ENCODE data around the gene PKDCC. TPM values are rescaled to one million over a fixed set of nuclear protein-coding genes. Genes with fewer than 3 reads are reported as not detected.

The PKDCC gene
- total RNA-seq, 1 experiment from 2014 or later, result 14.8 TPM

GRCh38 chr2:42001711-42002201 lies 46.1 kb upstream of the PKDCC start:
- intact Hi-C loops (cut with micrococcal nuclease; ENCODE audit: unreplicated experiment) (no loop called here), in situ Hi-C loops (cut with HindIII; ENCODE audit: low pct_unique_long_range_greater_than_20kb, low sequenced_read_pairs) (no loop called here)
- Histone ChIP-seq H3K9me3 (ENCODE audit: control insufficient read depth, insufficient read depth, low read depth, low read length) (no peaks in the 10 kb centered on the region), H3K4me1 (ENCODE audit: control insufficient read depth, insufficient read depth, low read length) (no peaks in the 10 kb centered on the region), H3K27me3 (ENCODE audit: control insufficient read depth, insufficient read depth, low read length) (no peaks in the 10 kb centered on the region), H3K36me3 (ENCODE audit: control insufficient read depth, insufficient read depth, low read length) (no peaks in the 10 kb centered on the region), H3K27ac (ENCODE audit: low read length) (no peak overlapping the region), H3K4me3 (ENCODE audit: low read depth in 2 of 2, low read length in 2 of 2) (no peak overlapping the region)
- no peak for ATAC-seq
- ChIA-PET CTCF (no interaction called here), POLR2A (no interaction called here)
- DNase-seq (ENCODE audit: low read depth, low spot score), result no peak
- TF ChIP-seq, protein P1, sequence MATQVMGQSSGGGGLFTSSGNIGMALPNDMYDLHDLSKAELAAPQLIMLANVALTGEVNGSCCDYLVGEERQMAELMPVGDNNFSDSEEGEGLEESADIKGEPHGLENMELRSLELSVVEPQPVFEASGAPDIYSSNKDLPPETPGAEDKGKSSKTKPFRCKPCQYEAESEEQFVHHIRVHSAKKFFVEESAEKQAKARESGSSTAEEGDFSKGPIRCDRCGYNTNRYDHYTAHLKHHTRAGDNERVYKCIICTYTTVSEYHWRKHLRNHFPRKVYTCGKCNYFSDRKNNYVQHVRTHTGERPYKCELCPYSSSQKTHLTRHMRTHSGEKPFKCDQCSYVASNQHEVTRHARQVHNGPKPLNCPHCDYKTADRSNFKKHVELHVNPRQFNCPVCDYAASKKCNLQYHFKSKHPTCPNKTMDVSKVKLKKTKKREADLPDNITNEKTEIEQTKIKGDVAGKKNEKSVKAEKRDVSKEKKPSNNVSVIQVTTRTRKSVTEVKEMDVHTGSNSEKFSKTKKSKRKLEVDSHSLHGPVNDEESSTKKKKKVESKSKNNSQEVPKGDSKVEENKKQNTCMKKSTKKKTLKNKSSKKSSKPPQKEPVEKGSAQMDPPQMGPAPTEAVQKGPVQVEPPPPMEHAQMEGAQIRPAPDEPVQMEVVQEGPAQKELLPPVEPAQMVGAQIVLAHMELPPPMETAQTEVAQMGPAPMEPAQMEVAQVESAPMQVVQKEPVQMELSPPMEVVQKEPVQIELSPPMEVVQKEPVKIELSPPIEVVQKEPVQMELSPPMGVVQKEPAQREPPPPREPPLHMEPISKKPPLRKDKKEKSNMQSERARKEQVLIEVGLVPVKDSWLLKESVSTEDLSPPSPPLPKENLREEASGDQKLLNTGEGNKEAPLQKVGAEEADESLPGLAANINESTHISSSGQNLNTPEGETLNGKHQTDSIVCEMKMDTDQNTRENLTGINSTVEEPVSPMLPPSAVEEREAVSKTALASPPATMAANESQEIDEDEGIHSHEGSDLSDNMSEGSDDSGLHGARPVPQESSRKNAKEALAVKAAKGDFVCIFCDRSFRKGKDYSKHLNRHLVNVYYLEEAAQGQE (IDR thresholded peaks at IDR 0.05; ENCODE audit: insufficient read depth in 1 of 2, low read depth in 2 of 2, low read length in 1 of 2), result no peak
- no peak for TF ChIP-seq SIN3A (IDR thresholded peaks at IDR 0.05; ENCODE audit: borderline replicate concordance, insufficient read depth, low read depth, low read length)
- no peak for TF ChIP-seq POLR2AphosphoS5 (IDR thresholded peaks at IDR 0.05; ENCODE audit: low read depth, low read length)
- TF ChIP-seq TCF7L2 (IDR thresholded peaks at IDR 0.05; ENCODE audit: low read depth, low read length), result no peak
- TF ChIP-seq CTCF (IDR thresholded peaks at IDR 0.05), result no peak
- BruUV-seq (replicated peaks), result no TSS peak

DNA sequence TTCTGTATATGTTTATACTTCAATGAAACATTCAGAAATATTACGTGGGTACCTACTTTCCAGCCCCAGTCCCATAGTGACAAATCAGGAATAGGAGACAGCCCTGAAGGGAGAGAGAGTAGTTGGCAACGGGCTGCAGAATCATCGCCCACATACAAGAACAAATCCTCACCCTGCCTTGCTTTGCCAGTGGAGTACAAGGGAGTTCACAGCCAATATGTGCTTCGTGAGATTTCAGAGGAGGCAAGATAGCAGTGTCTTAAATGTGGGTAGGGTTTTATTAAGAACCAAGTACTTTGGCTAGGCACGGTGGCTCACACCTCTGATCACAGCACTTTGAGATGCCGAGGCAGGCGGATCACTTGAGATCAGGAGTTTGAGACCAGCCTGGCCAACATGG lies 40.3 kb upstream of the PKDCC start:
- DNase-seq (ENCODE audit: low read depth, low spot score) (no peak), ATAC-seq (no peak)
- POLR2A ChIA-PET, result no interaction called here
- intact Hi-C loops (cut with micrococcal nuclease; ENCODE audit: unreplicated experiment), result no loop called here
- Histone ChIP-seq H3K27ac (ENCODE audit: low read length) (no peak overlapping the region), H3K4me1 (ENCODE audit: control insufficient read depth, insufficient read depth, low read length) (peaks cover 15% of the 10 kb centered on the region), H3K27me3 (ENCODE audit: control insufficient read depth, insufficient read depth, low read length) (no peaks in the 10 kb centered on the region), H3K36me3 (ENCODE audit: control insufficient read depth, insufficient read depth, low read length) (no peaks in the 10 kb centered on the region), H3K9me3 (ENCODE audit: control insufficient read depth, insufficient read depth, low read depth, low read length) (no peaks in the 10 kb centered on the region), H3K4me3 (ENCODE audit: low read depth in 2 of 2, low read length in 2 of 2) (no peak overlapping the region)
- no TSS peak for BruUV-seq (replicated peaks)
- TF ChIP-seq SIN3A (IDR thresholded peaks at IDR 0.05; ENCODE audit: borderline replicate concordance, insufficient read depth, low read depth, low read length) (no peak), CTCF (IDR thresholded peaks at IDR 0.05) (no peak), POLR2AphosphoS5 (IDR thresholded peaks at IDR 0.05; ENCODE audit: low read depth, low read length) (no peak), TCF7L2 (IDR thresholded peaks at IDR 0.05; ENCODE audit: low read depth, low read length) (no peak)
- TF ChIP-seq, protein P1 (IDR thresholded peaks at IDR 0.05; ENCODE audit: insufficient read depth in 1 of 2, low read depth in 2 of 2, low read length in 1 of 2), result no peak
- in situ Hi-C loops (cut with HindIII; ENCODE audit: low pct_unique_long_range_greater_than_20kb, low sequenced_read_pairs), result no loop called here
- CTCF ChIA-PET, result no interaction called here

All from Panc1 (cell line).